GM18511 (cell line): ENCODE data around the gene SRGAP2B.
"Not testable (repeated sequence)": the region's sequence is repeated elsewhere in the genome, so short reads cannot be mapped to it uniquely, and the experiment has no call there.

Experiments used
- ATAC-seq: cut with Tn5 transposase; IDR thresholded peaks from one replicate; pipeline ENCODE4 v1.9.1; 2021; ENCODE audit warnings: mild to moderate bottlenecking, moderate library complexity; ENCODE audit not compliant: unreplicated experiment

The SRGAP2B gene

GRCh38 chr1:145095284-145096057 lies at the start of gene SRGAP2B, which contains the start of gene FAM72D:
SRGAP2B (minus strand) TSS chr1:145095328; CDS start chr1:145092901, 2,427 bp downstream.
FAM72D (plus strand) TSS chr1:145095974; CDS start chr1:145096848, 874 bp downstream.
- ATAC-seq: peak; percentile 84

- ATAC-seq: not testable (repeated sequence)
These were observed 49.3 kb upstream of the SRGAP2B start for GRCh38 chr1:145144264-145144913.

DNA sequence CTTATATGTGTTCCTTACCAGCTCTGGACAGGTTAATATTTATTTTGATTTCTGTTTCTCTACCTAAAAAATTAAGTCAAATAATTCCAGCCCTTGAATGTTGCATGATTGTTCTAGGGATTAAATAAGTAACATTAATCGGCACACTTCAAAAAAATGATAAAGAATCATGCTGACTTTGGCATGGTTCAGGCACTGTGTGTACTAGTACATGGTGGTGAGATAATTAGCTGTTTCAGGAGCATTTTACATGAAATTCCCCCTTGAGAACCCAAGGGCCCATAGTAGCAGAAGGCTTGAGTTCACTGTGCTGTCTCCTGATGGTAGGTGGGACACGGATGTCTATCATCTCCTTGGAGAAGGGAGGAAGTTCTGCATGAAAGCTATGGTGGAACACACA lies 45.4 kb upstream of the SRGAP2B start:
- ATAC-seq: not testable (repeated sequence)

DNA sequence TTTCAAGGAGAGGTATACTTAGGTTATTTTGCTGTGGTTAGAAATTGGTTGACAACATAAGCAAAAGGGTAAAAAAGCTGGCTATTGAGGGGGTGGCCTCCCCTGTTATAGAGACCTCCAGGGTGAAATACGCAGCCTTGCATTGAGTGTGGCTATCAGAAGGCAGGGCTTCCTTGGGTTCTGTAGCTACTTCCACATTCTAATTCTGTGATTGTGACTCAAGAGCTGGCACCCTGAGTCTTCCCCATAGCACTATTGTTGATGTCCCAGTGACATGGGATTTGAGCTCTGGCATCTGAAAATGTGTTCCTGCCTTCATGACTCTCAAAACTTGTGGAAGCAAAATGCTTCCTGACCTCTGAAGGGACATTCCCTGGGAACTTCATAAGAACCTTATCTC lies 39.3 kb upstream of the SRGAP2B start:
- ATAC-seq: not testable (repeated sequence)

GRCh38 chr1:145128697-145129469 lies 33.8 kb upstream of the SRGAP2B start:
- not testable (repeated sequence) for ATAC-seq

- not testable (repeated sequence) for ATAC-seq
These were observed 32.0 kb upstream of the SRGAP2B start for GRCh38 chr1:145127144-145127543.

GRCh38 chr1:145125112-145125511 lies 30.0 kb upstream of the SRGAP2B start:
- ATAC-seq: not testable (repeated sequence)

DNA sequence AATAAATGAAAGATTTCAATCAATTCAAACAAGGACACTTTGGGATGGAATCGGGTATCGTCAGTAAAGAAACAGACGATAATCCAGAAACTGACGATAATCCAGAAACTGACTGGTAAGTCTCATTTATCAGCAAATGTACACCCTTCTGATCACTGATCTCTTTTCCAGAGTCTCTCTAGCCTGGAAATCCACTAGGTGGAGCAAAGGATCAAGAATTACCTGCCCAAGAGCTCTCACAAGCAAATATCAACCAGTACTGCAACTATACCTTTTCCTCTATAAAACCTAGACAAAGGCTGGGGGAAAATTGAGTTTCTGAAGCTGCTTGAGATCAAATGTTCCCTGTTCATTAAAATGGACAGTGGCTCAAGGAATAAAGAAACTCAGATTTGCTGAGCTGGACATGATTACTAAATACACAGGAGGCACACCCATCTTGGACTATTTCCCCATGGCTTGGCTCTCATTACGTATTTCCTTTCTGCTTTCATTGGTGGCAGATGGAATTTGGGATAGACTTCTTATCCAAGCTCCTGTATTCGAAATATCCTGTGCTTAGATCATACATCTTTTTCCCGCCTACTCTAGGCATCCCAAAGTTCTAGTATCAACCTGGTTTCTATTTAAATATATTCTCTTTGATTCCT lies 29.0 kb upstream of the SRGAP2B start:
- not testable (repeated sequence) for ATAC-seq

GRCh38 chr1:145123062-145123395 lies 27.9 kb upstream of the SRGAP2B start:
- not testable (repeated sequence) for ATAC-seq

- not testable (repeated sequence) for ATAC-seq
These were observed 27.4 kb upstream of the SRGAP2B start for GRCh38 chr1:145122344-145123061.

GRCh38 chr1:145119842-145120241 lies 24.7 kb upstream of the SRGAP2B start:
- ATAC-seq: not testable (repeated sequence)

GRCh38 chr1:145115587-145116493 lies 20.7 kb upstream of the SRGAP2B start:
- ATAC-seq: not testable (repeated sequence)

GRCh38 chr1:145114560-145115057 lies 19.5 kb upstream of the SRGAP2B start:
- not testable (repeated sequence) for ATAC-seq

GRCh38 chr1:145112703-145113102 lies 17.6 kb upstream of the SRGAP2B start:
- ATAC-seq: not testable (repeated sequence)

DNA sequence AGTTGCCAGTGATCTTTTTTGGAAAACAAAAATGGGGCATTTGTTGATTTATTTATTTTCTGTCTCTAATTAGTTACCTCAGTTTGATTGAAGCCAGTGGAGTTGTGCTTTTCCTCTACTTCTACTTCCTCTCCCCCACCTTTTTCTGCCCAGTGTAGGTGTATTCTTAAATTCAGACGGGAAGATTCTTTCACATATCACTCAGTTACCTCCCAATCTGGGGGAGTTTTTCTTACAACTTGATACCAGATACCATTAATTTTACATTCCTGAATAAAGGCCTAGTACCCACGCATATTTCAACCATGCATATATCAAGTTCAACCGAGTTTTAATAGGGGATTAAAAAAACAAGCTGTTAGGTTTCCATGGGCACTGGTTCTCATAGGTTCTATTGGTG lies 16.5 kb upstream of the SRGAP2B start:
- not testable (repeated sequence) for ATAC-seq

DNA sequence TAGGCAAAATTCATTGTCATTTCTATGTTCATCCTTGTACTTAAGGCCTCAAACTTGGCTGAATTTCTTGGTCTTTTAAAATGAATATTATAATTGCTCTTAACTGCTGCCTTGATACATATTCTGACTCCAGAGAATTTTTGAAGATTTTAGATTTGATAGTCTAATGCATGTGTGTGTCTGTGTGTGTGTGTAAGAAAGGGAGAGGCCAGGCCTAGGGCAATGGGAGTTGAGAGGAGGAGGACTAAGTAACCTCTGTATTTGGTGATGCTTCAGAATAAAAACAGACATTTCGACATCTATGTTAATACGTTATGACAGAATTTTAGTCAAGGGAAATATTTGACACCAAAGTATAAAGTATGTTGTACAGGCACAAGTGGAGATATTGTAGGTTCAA lies 8.2 kb upstream of the SRGAP2B start:
- ATAC-seq: not testable (repeated sequence)

DNA sequence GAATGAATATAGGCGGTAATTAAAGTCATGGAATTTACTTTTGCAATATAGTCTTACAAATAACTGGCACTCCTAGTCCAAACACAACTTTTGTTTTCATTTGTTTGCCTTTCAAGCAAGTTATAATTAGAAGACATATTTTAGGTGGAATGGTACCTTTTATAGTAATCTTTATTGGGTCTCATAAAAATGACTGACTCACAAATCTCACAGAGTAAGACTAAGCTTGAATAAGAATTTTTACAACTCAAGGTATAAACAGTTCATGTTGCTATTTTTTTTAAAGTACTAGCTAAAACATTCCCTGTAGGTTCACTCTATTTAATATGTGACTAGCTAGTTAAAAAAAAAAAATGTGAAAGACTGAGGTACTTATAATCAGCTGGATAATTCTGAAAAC lies 6.6 kb upstream of the SRGAP2B start:
- not testable (repeated sequence) for ATAC-seq

DNA sequence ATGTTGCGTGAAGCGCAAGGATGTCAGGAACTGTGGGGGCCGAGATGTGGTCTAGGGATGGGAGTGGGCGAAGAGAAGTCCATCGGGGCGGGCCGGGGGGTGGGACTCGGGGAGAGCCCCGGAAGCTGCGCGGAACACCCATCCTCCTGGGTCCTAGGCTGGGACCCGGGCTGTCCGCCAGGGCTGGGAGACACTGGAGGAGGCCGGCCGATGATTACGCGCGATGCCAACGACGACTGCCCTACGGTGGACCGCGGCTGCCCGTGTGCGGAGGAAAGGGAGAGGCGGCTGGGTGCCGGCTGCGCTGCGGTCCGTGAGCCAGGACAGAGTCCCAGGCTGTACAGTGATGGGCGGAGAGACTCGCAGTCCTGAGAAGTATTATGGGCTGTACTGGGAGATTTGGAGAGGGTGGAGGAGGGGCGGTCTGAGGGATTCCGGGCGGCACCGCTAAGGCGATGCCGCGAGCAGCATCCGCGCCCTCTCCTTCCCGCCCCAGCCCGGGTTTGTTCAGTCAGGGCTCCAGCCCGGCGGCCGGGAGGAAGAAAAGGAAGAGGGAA lies 395 bp downstream of the SRGAP2B start:
- peak; percentile 12 for ATAC-seq
